HK-2 (cell line): ENCODE results near the gene SOCS3.

ENCODE experiments used
- DNase-seq: peaks from one replicate; pipeline ENCODE4 v3.0.0-alpha.2; 2018; ENCODE audit not compliant: unreplicated experiment

SOCS3 gene, protein sequence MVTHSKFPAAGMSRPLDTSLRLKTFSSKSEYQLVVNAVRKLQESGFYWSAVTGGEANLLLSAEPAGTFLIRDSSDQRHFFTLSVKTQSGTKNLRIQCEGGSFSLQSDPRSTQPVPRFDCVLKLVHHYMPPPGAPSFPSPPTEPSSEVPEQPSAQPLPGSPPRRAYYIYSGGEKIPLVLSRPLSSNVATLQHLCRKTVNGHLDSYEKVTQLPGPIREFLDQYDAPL

DNA sequence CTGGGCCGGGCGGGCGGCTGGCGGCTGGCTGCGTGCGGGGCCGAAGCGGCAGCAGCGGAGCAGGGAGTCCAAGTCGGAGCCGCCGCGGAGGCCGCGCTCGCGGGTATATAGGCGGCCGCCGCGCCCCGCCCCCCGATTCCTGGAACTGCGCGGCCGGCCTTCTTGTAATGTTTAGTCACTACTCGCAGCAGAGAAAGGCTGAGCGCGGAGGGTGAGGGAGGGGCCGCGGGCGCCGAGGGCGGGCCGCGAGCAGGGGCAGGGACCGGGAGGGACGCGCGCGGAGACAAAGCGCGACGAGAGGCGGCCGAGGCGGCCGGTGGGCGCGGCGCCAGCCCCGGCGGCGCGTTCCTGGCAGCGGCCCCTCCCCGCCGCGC is at the start of gene SOCS3:
TSS of gene SOCS3 (minus strand) at position 81 of the 374 bp plus-strand sequence. CDS start 982 bp downstream, outside the sequence.
- DNase-seq, result peak; percentile 96

DNA sequence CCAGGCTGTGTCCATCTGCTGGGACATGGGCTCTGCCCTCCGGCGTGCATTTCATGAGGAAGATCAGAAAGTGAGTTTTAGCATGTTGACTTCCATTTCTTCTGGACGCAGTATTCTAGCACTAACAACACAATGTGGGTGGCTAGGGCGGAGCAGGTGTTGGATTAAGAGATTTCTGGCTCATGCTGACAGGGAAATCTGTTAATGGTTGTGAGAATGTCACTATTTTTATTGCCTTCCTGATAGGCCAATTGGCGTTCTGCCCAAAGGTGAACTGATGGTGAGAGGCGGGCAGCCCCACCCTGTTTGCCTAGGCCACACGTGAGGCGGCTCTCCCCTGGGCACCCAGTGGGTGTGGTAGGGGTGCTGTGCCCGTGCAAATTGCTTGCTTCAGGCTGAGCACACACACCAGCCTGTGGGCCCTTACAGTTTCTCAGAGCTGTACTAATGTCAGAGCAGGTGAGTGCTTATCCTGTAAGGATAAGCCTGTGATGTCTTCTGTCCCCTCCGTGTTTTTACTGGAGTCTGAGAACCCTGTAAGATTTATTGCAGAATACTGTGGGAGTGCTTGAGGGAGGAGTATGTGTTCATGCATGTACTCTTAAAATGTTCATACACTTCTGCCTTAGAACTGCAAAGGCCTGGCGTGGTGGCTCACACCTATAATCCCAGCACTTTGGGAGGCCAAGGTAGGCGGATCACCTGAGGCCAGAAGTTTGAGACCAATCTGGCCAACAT is 49.5 kb upstream of the SOCS3 start:
- DNase-seq, result no peak

DNA sequence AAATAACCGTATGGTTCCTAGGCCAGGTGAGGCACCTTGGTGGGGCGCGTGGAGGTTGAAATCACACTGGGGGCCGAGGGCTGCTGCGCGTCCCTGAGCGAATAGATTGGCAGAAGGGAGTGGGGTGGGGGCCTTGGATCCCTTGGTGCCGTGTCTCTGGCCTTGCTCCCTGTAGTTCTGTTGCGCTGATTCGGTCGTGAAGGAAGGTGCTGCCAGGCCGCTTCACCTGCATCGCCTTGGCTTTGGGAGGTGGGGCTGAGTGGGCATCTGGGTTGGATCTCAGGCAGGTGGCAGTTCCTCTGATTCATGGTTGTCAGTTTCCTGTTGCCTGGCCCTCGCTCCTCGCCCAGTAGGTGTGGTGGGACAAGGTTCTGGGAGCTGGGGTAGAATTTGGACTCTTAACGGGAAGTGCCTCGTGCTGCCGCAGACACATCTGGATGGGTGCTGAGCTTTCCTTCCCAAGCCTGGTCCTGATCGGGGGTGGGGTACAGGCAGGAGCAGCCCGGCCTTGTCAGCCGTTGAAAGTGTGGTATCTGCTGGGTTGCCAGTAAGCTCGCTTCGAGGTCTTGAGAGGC is 48.7 kb upstream of the SOCS3 start:
- DNase-seq, result no peak

GRCh38 chr17:78407387-78408000 is 47.6 kb upstream of the SOCS3 start:
- DNase-seq, result no peak

DNA sequence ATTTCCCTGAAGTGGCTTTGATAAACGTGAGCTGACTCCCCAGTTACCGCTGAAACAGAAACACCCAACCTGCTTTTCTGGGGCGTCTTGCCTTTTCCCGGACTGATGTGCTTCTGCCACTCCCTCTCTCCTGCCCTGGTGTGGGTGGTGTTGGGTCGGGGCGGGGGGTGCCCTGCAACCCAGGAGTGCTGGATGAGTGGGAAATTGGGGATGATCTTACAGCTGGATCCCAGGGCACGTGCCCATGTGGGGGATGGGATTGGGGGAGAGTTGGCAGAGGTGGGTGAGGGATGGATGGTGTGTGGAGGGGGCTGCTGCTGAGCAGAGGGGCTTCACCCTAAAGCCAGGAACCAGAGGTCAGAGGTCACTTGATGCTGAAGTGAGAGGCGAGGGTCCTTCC is 47.0 kb upstream of the SOCS3 start:
- no peak for DNase-seq

DNA sequence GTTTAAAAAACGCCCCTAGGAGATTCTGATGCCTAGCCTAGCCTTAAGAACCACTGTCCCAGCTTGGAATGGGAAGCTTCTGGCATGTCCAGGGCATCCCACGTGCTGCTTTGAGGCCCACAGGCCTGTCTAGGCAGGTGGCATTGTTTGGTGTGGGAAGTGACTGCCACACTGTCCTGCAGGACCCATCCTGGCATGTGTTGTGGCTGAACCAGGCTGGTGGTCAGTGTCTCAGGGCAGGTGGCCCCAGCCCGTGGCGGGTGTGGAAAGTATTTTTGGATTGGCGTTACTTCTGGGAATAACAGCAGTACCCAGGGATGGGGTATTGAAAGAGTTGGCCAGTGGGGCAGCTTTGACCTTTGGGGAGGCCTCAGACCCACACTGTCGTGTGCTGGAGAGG is 46.5 kb upstream of the SOCS3 start:
- no peak for DNase-seq

DNA sequence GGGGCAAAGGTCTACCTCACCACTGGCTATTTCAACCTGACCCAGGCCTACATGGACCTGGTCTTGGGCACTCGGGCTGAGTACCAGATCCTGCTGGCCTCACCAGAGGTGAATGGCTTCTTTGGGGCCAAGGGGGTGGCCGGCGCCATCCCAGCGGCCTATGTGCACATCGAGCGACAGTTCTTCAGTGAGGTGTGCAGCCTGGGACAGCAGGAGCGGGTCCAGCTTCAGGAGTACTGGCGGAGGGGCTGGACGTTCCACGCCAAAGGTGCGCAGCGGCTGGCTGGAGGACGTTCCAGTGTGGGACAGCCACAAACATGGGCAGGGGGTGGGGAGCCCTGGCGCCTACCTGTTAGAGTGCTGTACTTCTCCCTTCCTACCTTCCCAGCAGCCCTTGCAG is 43.9 kb upstream of the SOCS3 start:
- no peak for DNase-seq

DNA sequence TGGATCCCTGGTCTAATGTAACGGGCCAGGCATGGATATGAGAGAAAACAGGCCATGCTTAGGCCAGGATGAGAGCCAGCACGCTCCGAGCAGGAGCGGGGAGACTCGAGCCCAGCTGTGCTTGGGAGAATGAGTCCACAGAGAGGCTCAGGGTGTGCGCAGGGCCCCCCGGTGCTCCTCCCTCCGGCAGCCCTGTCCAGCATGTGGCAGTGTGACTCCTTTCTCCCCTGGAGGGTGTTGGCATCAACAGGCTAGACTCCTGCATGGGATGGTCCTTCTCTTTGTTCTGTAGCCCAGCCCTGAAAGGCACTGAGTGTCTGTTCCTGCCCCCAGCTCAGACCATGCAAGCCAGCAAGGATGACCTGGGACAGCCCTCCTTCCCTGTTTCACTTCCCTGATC is 42.0 kb upstream of the SOCS3 start:
- DNase-seq, result no peak

- no peak for DNase-seq
Measured at GRCh38 chr17:78401246-78401645, 41.4 kb upstream of the SOCS3 start.

GRCh38 chr17:78400581-78401240 is 40.8 kb upstream of the SOCS3 start:
- peak; percentile 61 for DNase-seq

DNA sequence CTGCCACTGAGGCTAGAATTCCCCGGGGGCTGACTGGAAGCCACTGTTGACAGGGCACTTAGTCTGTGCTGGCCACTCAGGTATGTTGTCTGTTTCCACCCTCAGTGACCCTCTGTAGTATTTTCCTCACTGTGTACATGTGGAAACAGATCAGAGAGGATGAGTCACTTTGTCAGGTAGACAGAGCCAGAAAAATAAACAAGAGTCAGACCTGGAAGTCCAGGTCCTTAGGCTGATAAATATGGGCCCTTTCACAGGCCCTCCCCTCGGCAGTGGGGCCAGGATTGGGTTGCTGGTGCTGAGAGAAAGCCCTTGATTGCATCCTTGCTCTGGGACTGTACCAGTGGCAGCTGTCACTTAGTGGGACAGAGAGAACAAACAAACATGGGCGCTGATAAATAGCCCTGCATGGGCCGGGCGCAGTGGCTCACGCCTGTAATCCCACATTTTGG is 39.8 kb upstream of the SOCS3 start:
- no peak for DNase-seq

GRCh38 chr17:78399028-78399692 is 39.3 kb upstream of the SOCS3 start:
- no peak for DNase-seq

DNA sequence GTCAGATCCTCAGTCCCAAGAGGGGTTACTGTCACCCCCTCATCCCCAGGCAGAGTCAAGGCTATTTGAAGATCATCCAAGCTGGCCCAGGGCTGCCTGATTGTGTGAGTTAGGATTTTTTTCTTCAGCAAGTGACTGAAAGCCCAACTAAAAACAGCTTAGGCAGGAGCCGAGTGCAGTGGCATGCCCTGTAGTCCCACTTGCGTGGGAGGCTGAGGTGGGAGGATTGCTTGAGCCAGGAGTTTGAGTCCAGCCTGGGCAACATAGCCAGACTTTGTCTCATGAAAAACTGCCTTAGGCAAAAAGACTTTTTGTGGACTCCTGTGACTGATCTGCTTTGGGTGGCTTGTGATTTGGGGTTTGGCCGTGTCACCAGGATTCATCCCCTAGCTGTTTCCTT is 38.5 kb upstream of the SOCS3 start:
- DNase-seq, result no peak

GRCh38 chr17:78397681-78398101 is 37.8 kb upstream of the SOCS3 start:
- DNase-seq, result no peak

DNA sequence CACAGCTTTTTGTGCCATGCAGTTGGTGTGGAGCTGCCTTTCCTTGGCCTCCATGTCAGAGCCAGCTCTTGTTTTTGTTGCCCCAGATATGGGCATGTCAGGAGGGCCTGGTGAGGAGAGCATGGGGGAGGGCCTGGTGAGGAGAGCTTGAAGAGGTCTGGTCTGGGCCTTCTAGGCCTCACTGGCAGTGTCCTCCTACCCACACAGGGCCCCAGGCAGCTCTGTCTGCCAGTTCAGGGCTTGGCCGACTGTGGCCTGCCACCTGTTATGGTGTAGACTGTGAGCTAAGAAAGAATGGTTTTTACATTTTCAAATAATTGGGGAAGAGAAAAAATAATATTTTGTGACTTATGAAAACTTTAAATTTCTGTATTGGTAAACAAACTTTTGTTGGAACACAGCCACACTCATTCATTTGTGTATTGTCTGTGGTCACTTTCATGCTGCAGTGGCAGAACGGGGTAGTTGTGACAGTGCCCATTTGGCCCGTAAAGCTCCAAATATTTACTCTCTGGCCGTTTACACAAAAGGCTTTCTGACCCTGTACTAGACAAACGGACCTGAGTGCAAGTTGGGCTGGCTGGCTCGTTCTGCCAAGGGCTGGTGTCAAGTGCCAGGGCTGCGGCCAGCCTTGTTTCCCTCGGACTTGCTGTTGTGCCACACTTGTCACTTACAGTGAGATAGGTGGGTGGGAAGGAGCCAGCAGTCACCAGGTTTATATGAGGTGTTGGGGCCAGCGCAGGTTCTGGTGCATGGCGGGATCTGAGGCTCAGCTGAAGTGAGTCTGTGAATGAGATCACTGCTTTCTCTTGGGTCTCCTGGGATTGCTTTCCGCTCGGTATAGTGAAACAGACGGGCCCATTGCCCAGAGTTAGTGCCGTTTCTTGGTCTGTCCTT is 36.8 kb upstream of the SOCS3 start:
- no peak for DNase-seq

DNA sequence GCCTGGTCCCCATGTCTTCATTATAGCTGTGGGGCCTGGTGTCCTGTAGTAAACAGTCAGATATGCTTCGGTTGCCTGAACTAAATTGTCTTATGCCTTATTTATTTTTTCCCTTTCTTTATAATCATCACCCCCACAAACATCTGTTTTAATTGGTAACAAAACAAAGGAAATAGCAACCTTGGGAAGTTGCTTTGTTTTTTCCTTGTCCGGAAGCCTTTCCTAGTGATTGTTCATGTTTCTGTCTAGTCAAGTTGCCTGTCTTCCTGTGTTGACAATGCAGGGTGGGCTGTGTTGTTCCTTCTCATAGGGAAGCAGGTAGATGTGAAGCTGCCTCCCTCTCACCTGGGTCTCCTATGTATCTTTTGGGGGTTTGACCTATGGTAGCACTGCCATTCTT is 35.3 kb upstream of the SOCS3 start:
- no peak for DNase-seq

DNA sequence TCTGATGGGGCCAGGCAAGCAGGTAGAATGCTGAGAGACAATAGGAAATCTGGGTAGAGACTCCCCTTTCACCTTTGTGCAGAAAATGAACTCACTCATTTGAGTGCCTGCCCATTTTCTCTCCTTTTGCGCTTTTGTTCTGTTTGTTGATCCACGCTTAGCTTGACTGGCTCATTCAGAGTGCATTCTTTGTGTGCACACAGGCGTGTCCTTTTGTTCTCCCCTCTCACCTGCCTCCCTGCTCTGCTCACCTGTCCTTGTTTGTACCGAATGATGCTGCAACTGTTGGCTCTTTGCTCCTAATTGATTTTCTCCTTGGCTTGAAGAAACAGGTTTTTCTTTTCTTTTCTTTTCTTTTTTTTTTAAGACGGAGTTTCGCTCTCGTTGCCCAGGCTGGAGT is 34.3 kb upstream of the SOCS3 start:
- no peak for DNase-seq

- no peak for DNase-seq
Measured at GRCh38 chr17:78393575-78393974, 33.7 kb upstream of the SOCS3 start.

DNA sequence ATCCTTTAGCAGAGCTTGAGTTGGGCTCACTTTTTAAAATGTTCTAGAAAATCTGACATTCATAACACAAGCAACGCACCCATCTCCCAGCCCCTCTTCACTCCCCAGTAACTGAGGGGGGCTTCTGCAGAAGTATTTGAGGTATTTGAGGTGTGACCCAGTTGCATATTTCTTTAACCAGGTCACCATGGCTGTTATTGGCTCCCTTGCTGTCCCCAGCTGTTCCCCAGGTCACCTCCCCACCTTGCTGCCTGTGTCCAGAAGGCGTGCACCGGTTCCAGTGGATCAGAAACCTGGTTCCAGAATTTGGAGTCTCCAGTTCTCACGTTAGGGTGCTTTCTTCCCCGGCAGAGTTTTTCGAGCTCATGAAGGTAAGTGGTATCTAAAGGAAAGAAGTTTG is 32.4 kb upstream of the SOCS3 start:
- DNase-seq, result no peak

- no peak for DNase-seq
Measured at GRCh38 chr17:78391843-78392242, 32.0 kb upstream of the SOCS3 start.

DNA sequence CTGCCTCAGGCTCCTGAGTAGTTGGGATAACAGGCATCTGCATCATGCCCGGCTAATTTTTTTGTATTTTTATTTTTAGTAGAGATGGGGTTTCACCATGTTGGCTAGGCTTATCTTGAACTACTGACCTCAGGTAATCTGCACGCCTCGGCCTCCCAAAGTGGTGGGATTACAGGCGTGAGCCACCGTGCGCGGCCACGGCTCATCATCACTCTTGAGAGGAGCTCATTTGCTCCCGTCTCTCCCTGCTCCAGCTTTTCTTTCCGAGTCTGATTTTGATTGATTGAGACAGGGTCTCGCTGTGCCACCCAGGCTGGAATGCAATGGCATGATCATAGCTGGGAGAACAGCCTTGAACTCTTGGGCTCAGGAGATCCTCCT is 31.2 kb upstream of the SOCS3 start:
- no peak for DNase-seq
